Adipocyte (in vitro differentiated cells): ENCODE data around the gene DCANP1.
A peak's percentile ranks its signal among the peaks of the same experiment; 100 is the strongest.

Experiments
- DNase-seq: peaks from one replicate; pipeline ENCODE4 v3.0.0-alpha.2; 2015; ENCODE audit warnings: low read depth
- H3K27me3 ChIP-seq: replicated peaks from 2 replicates; pipeline ENCODE4 v1.7.0; 2013; ENCODE audit warnings: mild to moderate bottlenecking, low read length, moderate library complexity; ENCODE audit not compliant: control insufficient read depth, insufficient read depth
- H3K36me3 ChIP-seq: 2 replicates; pipeline ENCODE4 v1.7.0; 2013; ENCODE audit warnings: low read length, mild to moderate bottlenecking, moderate library complexity; ENCODE audit not compliant: control insufficient read depth, insufficient read depth, severe bottlenecking
- H3K4me1 ChIP-seq: 2 replicates; pipeline ENCODE4 v1.7.0; 2013; ENCODE audit warnings: mild to moderate bottlenecking, low read length, moderate library complexity; ENCODE audit not compliant: control insufficient read depth, insufficient read depth
- H3K4me3 ChIP-seq: 2 replicates; pipeline ENCODE4 v1.7.0; 2013; ENCODE audit warnings: mild to moderate bottlenecking, low read length, moderate library complexity
- H3K9ac ChIP-seq: 2 replicates; pipeline ENCODE4 v1.7.0; 2013; ENCODE audit warnings: mild to moderate bottlenecking, low read length, moderate library complexity
- H3K9me3 ChIP-seq: 2 replicates; pipeline ENCODE4 v1.7.0; 2013; ENCODE audit warnings: mild to moderate bottlenecking, low read length, moderate library complexity; ENCODE audit not compliant: control insufficient read depth

DCANP1 gene

GRCh38 chr5:135444881-135445280, 2.3 kb downstream of the DCANP1 start:
- Histone ChIP-seq H3K27me3 (peaks cover 14% of the 10 kb centered on the region), H3K9me3 (no peaks in the 10 kb centered on the region), H3K9ac (no peak overlapping the region), H3K36me3 (no peaks in the 10 kb centered on the region), H3K4me3 (no peak overlapping the region), H3K4me1 (peaks cover 5% of the 10 kb centered on the region)
- no peak for DNase-seq

GRCh38 chr5:135444360-135444759, 2.8 kb downstream of the DCANP1 start:
- no peak overlapping the region for H3K9ac ChIP-seq
- H3K4me1 ChIP-seq: peaks cover 3% of the 10 kb centered on the region
- H3K36me3 ChIP-seq: no peaks in the 10 kb centered on the region
- no peak for DNase-seq
- H3K9me3 ChIP-seq: no peaks in the 10 kb centered on the region
- peaks cover 14% of the 10 kb centered on the region for H3K27me3 ChIP-seq
- H3K4me3 ChIP-seq: no peak overlapping the region

- no peak overlapping the region for H3K4me3 ChIP-seq
- H3K4me1 ChIP-seq: peaks cover 9% of the 10 kb centered on the region
- no peaks in the 10 kb centered on the region for H3K36me3 ChIP-seq
- peak; percentile 6 for DNase-seq
- H3K9me3 ChIP-seq: no peaks in the 10 kb centered on the region
- peaks cover 14% of the 10 kb centered on the region for H3K27me3 ChIP-seq
- H3K9ac ChIP-seq: no peak overlapping the region
Observed at GRCh38 chr5:135443161-135443960, 3.8 kb downstream of the DCANP1 start.

GRCh38 chr5:135442431-135443160, 4.6 kb downstream of the DCANP1 start:
- no peak overlapping the region for H3K4me3 ChIP-seq
- no peak overlapping the region for H3K9ac ChIP-seq
- peaks cover 14% of the 10 kb centered on the region for H3K27me3 ChIP-seq
- H3K4me1 ChIP-seq: peaks cover 17% of the 10 kb centered on the region
- no peaks in the 10 kb centered on the region for H3K9me3 ChIP-seq
- DNase-seq: no peak
- no peaks in the 10 kb centered on the region for H3K36me3 ChIP-seq

- Histone ChIP-seq H3K4me3 (no peak overlapping the region), H3K9me3 (no peaks in the 10 kb centered on the region), H3K4me1 (peaks cover 18% of the 10 kb centered on the region), H3K36me3 (no peaks in the 10 kb centered on the region), H3K9ac (no peak overlapping the region), H3K27me3 (peaks cover 9% of the 10 kb centered on the region)
- no peak for DNase-seq
Observed at GRCh38 chr5:135441919-135442318, 5.2 kb downstream of the DCANP1 start.

- no peak overlapping the region for H3K4me3 ChIP-seq
- H3K27me3 ChIP-seq: peaks cover 9% of the 10 kb centered on the region
- peaks cover 18% of the 10 kb centered on the region for H3K4me1 ChIP-seq
- DNase-seq: no peak
- H3K9me3 ChIP-seq: no peaks in the 10 kb centered on the region
- H3K9ac ChIP-seq: no peak overlapping the region
- no peaks in the 10 kb centered on the region for H3K36me3 ChIP-seq
Observed at GRCh38 chr5:135441350-135441831, 5.8 kb downstream of the DCANP1 start.

GRCh38 chr5:135440916-135441315, 6.2 kb downstream of the DCANP1 start:
- H3K27me3 ChIP-seq: peaks cover 9% of the 10 kb centered on the region
- H3K9me3 ChIP-seq: no peaks in the 10 kb centered on the region
- no peaks in the 10 kb centered on the region for H3K36me3 ChIP-seq
- DNase-seq: no peak
- H3K4me1 ChIP-seq: peaks cover 18% of the 10 kb centered on the region
- no peak overlapping the region for H3K4me3 ChIP-seq
- no peak overlapping the region for H3K9ac ChIP-seq

GRCh38 chr5:135439231-135440205, 7.6 kb downstream of the DCANP1 start:
- peaks cover 19% of the 10 kb centered on the region for H3K4me1 ChIP-seq
- no peaks in the 10 kb centered on the region for H3K9me3 ChIP-seq
- no peak overlapping the region for H3K9ac ChIP-seq
- DNase-seq: no peak
- H3K4me3 ChIP-seq: no peak overlapping the region
- peaks cover 4% of the 10 kb centered on the region for H3K27me3 ChIP-seq
- H3K36me3 ChIP-seq: no peaks in the 10 kb centered on the region

GRCh38 chr5:135438636-135439221, 8.4 kb downstream of the DCANP1 start:
- Histone ChIP-seq H3K9ac (no peak overlapping the region), H3K36me3 (no peaks in the 10 kb centered on the region), H3K27me3 (no peaks in the 10 kb centered on the region), H3K4me3 (no peak overlapping the region), H3K9me3 (no peaks in the 10 kb centered on the region), H3K4me1 (peaks cover 27% of the 10 kb centered on the region)
- no peak for DNase-seq

- no peaks in the 10 kb centered on the region for H3K27me3 ChIP-seq
- H3K9me3 ChIP-seq: no peaks in the 10 kb centered on the region
- H3K9ac ChIP-seq: no peak overlapping the region
- H3K36me3 ChIP-seq: no peaks in the 10 kb centered on the region
- peak; percentile 77 for DNase-seq
- H3K4me3 ChIP-seq: no peak overlapping the region
- H3K4me1 ChIP-seq: peaks cover 35% of the 10 kb centered on the region
Observed at GRCh38 chr5:135437796-135438560, 9.2 kb downstream of the DCANP1 start.
